GM18907 (cell line): ENCODE measurements around the gene APC.

ENCODE experiments used
- ATAC-seq: cut with Tn5 transposase; IDR thresholded peaks from one replicate; pipeline ENCODE4 v1.9.1; 2021; ENCODE audit warnings: mild to moderate bottlenecking, moderate library complexity; ENCODE audit not compliant: unreplicated experiment

The APC gene

GRCh38 chr5:112776301-112776856 is 38.7 kb downstream of the APC start:
- ATAC-seq, result no peak

- ATAC-seq, result no peak
Observed at GRCh38 chr5:112779531-112779930, 41.8 kb downstream of the APC start.

GRCh38 chr5:112784726-112785125 is 47.0 kb downstream of the APC start:
- ATAC-seq, result no peak

GRCh38 chr5:112787261-112787660 is 49.6 kb downstream of the APC start:
- ATAC-seq, result no peak

GRCh38 chr5:112787896-112788295 is 50.2 kb downstream of the APC start:
- ATAC-seq, result no peak

- ATAC-seq, result no peak
Observed at GRCh38 chr5:112793201-112793600, 55.5 kb downstream of the APC start.

GRCh38 chr5:112794410-112794809 is 56.7 kb downstream of the APC start:
- ATAC-seq, result no peak

GRCh38 chr5:112795342-112795741 is 57.7 kb downstream of the APC start:
- ATAC-seq, result no peak

- peak; percentile 45 for ATAC-seq
Observed at GRCh38 chr5:112795944-112796678, 58.4 kb downstream of the APC start.

GRCh38 chr5:112799661-112800060 is 62.0 kb downstream of the APC start:
- no peak for ATAC-seq

- ATAC-seq, result no peak
Observed at GRCh38 chr5:112800891-112801290, 63.2 kb downstream of the APC start.

GRCh38 chr5:112811023-112811422 is 73.3 kb downstream of the APC start:
- no peak for ATAC-seq

GRCh38 chr5:112812549-112812948 is 74.9 kb downstream of the APC start:
- ATAC-seq, result no peak

- no peak for ATAC-seq
Observed at GRCh38 chr5:112820246-112820645, 82.6 kb downstream of the APC start.

GRCh38 chr5:112822456-112822855 is 84.8 kb downstream of the APC start:
- no peak for ATAC-seq

- ATAC-seq, result no peak
Observed at GRCh38 chr5:112823181-112823580, 85.5 kb downstream of the APC start.

- no peak for ATAC-seq
Observed at GRCh38 chr5:112823656-112824055, 86.0 kb downstream of the APC start.

GRCh38 chr5:112824197-112824596 is 86.5 kb downstream of the APC start:
- no peak for ATAC-seq

- ATAC-seq, result no peak
Observed at GRCh38 chr5:112830378-112830777, 92.7 kb downstream of the APC start.

GRCh38 chr5:112833971-112834370 is 96.3 kb downstream of the APC start:
- ATAC-seq, result no peak

GRCh38 chr5:112844489-112844888 is 106.8 kb downstream of the APC start:
- ATAC-seq, result no peak

- no peak for ATAC-seq
Observed at GRCh38 chr5:112846556-112846955, 108.9 kb downstream of the APC start.

- ATAC-seq, result no peak
Observed at GRCh38 chr5:112847306-112847705, 109.6 kb downstream of the APC start.
